IMR-90 (cell line): ENCODE data around the gene TBXAS1. TPM values are rescaled to one million over a fixed set of nuclear protein-coding genes. Genes with fewer than 3 reads are reported as not detected.

ENCODE experiments used
- ATAC-seq: fragments of 200-7000 bp; cut with Tn5 transposase; 2 replicates; pipeline ENCODE4 v1.9.1; 2020; ENCODE audit warnings: low read depth, mild to moderate bottlenecking, moderate library complexity
- BruUV-seq: library from RNA; stranded (reverse); fragments of 400-500 nt; replicated peaks from 2 replicates; lab custom pipeline; 2021; lab: Mats Ljungman, UMichigan
- CTCF ChIA-PET: fragments of 300-600 bp; formaldehyde crosslinking; extraction: SDS; loops from one replicate; lab custom pipeline; 2021; ENCODE audit warnings: antibody characterized with exemption; lab: Yijun Ruan, JAX
- POLR2A ChIA-PET: fragments of 300-600 bp; sonication (Branson Sonifier 250); formaldehyde crosslinking; loops from one replicate; lab custom pipeline; 2022; ENCODE audit warnings: antibody characterized with exemption; ENCODE audit not compliant: unreplicated experiment; lab: Charles Lee
- DNase-seq: peaks from one replicate; pipeline ENCODE4 v3.0.0; 2013
- H2AFZ ChIP-seq: replicated peaks from 2 replicates; pipeline ENCODE3; 2013; ENCODE audit warnings: low read length, mild to moderate bottlenecking; ENCODE audit not compliant: poor library complexity
- H2AK5ac ChIP-seq: 2 replicates; pipeline ENCODE4 v1.6.1; 2013; ENCODE audit warnings: low read depth, low read length, inconsistent platforms
- H2AK9ac ChIP-seq: replicated peaks from 2 replicates; pipeline ENCODE3; 2013; ENCODE audit warnings: mild to moderate bottlenecking, low read depth, low read length, moderate library complexity; ENCODE audit not compliant: poor library complexity
- H2BK120ac ChIP-seq: 2 replicates; pipeline ENCODE4 v1.6.1; 2013; ENCODE audit warnings: low read depth, low read length, inconsistent platforms
- H2BK15ac ChIP-seq: 3 replicates; pipeline ENCODE4 v1.6.1; 2013; ENCODE audit warnings: low read depth, low read length, inconsistent platforms
- H2BK20ac ChIP-seq: 2 replicates; pipeline ENCODE4 v1.6.1; 2013; ENCODE audit warnings: low read depth, mild to moderate bottlenecking, inconsistent platforms, low read length, moderate library complexity
- H2BK5ac ChIP-seq: 2 replicates; pipeline ENCODE4 v1.6.1; 2013; ENCODE audit warnings: mild to moderate bottlenecking, low read depth, low read length, inconsistent platforms; ENCODE audit not compliant: poor library complexity, severe bottlenecking
- H3K14ac ChIP-seq: replicated peaks from 2 replicates; pipeline ENCODE4 v1.6.1; 2013; ENCODE audit warnings: low read depth, low read length, inconsistent platforms
- H3K18ac ChIP-seq: 2 replicates; pipeline ENCODE4 v1.6.1; 2013; ENCODE audit warnings: low read depth, low read length, control low read depth
- H3K23ac ChIP-seq: 2 replicates; pipeline ENCODE4 v1.6.1; 2013; ENCODE audit warnings: low read depth, low read length, inconsistent platforms
- H3K27ac ChIP-seq: 2 replicates; pipeline ENCODE4 v1.5.1; 2013; ENCODE audit warnings: mild to moderate bottlenecking, control low read depth, low read length; ENCODE audit not compliant: insufficient read depth
- H3K27me3 ChIP-seq: 2 replicates; pipeline ENCODE4 v1.6.1; 2013; ENCODE audit warnings: low read length; ENCODE audit not compliant: control insufficient read depth, insufficient read depth
- H3K36me3 ChIP-seq: 2 replicates; pipeline ENCODE4 v1.6.1; 2013; ENCODE audit warnings: low read length, mixed read lengths; ENCODE audit not compliant: control insufficient read depth, insufficient read depth
- H3K4ac ChIP-seq: 2 replicates; pipeline ENCODE4 v1.6.1; 2013; ENCODE audit warnings: low read depth, low read length, inconsistent platforms
- H3K4me1 ChIP-seq: 2 replicates; pipeline ENCODE4 v1.6.1; 2013; ENCODE audit warnings: low read length, mixed read lengths; ENCODE audit not compliant: control insufficient read depth, insufficient read depth
- H3K4me2 ChIP-seq: 2 replicates; pipeline ENCODE4 v1.6.1; 2013; ENCODE audit warnings: low read depth, mild to moderate bottlenecking, control low read depth, low read length, moderate library complexity
- H3K4me3 ChIP-seq: 2 replicates; pipeline ENCODE4 v1.5.1; 2013; ENCODE audit warnings: low read depth, mild to moderate bottlenecking, control low read depth, low read length, moderate library complexity; ENCODE audit not compliant: insufficient read depth
- H3K56ac ChIP-seq: 2 replicates; pipeline ENCODE4 v1.6.1; 2013; ENCODE audit warnings: low read length, inconsistent platforms; ENCODE audit not compliant: insufficient read depth; ENCODE audit errors: extremely low read depth
- H3K79me1 ChIP-seq, 2 experiments: 2 replicates each; pipeline ENCODE4 v1.6.1; 2013; ENCODE audit warnings: low read length in 2 of 2, inconsistent platforms in 1 of 2, low read depth in 1 of 2
- H3K9ac ChIP-seq: 2 replicates; pipeline ENCODE4 v1.6.1; 2013; ENCODE audit warnings: low read depth, low read length, control low read depth
- H3K9me1 ChIP-seq: 2 replicates; pipeline ENCODE4 v1.6.1; 2013; ENCODE audit warnings: low read length, inconsistent platforms; ENCODE audit not compliant: insufficient read depth
- H3K9me3 ChIP-seq: 2 replicates; pipeline ENCODE4 v1.6.1; 2013; ENCODE audit warnings: low read length; ENCODE audit not compliant: control insufficient read depth, insufficient read depth
- H4K20me1 ChIP-seq: 2 replicates; pipeline ENCODE4 v1.6.1; 2013; ENCODE audit warnings: low read length, inconsistent platforms; ENCODE audit not compliant: insufficient read depth
- H4K5ac ChIP-seq: 2 replicates; pipeline ENCODE4 v1.6.1; 2013; ENCODE audit warnings: mild to moderate bottlenecking, low read depth, low read length, control low read depth
- H4K8ac ChIP-seq, 2 experiments: 2 replicates each; pipeline ENCODE4 v1.6.1; 2013; ENCODE audit warnings: low read depth in 2 of 2, low read length in 2 of 2, control low read depth in 1 of 2, inconsistent platforms in 1 of 2
- H4K91ac ChIP-seq: 2 replicates; pipeline ENCODE4 v1.6.1; 2013; ENCODE audit warnings: low read depth, low read length, inconsistent platforms; ENCODE audit not compliant: insufficient read depth
- BHLHE40 ChIP-seq: fragments of 150-350 bp; IDR thresholded peaks from 2 replicates; pipeline ENCODE4 v1.6.1; 2016; ENCODE audit warnings: mild to moderate bottlenecking, low read depth, low read length
- CEBPB ChIP-seq: IDR thresholded peaks from 2 replicates; pipeline ENCODE4 v1.6.1; 2012; ENCODE audit warnings: low read depth, low read length, improper control_type of control experiment
- CHD1 ChIP-seq: IDR thresholded peaks from 2 replicates; pipeline ENCODE4 v1.6.1; 2012; ENCODE audit warnings: low read depth, low read length, improper control_type of control experiment
- CTCF ChIP-seq: conservative IDR thresholded peaks from 2 replicates; pipeline ENCODE4 v1.5.1; 2012; ENCODE audit warnings: mild to moderate bottlenecking, low read depth, low read length, improper control_type of control experiment
- FOS ChIP-seq: fragments of 150-350 bp; IDR thresholded peaks from 2 replicates; pipeline ENCODE4 v1.6.1; 2016; ENCODE audit warnings: low read depth, low read length
- MAFK ChIP-seq: IDR thresholded peaks from 2 replicates; pipeline ENCODE4 v1.6.1; 2012; ENCODE audit warnings: low read depth, low read length, improper control_type of control experiment
- MAZ ChIP-seq: IDR thresholded peaks from 2 replicates; pipeline ENCODE4 v1.6.1; 2012; ENCODE audit warnings: low read depth, mild to moderate bottlenecking, low read length, improper control_type of control experiment, moderate library complexity, borderline replicate concordance
- MXI1 ChIP-seq: IDR thresholded peaks from 2 replicates; pipeline ENCODE4 v1.6.1; 2012; ENCODE audit warnings: low read depth, mild to moderate bottlenecking, low read length, moderate library complexity, borderline replicate concordance
- NFE2L2 ChIP-seq: fragments of 150-350 bp; IDR thresholded peaks from 2 replicates; pipeline ENCODE4 v1.6.1; 2016; ENCODE audit warnings: low read depth, mild to moderate bottlenecking, low read length
- POLR2A ChIP-seq: IDR thresholded peaks from 2 replicates; pipeline ENCODE4 v1.6.1; 2012; ENCODE audit warnings: mild to moderate bottlenecking, low read depth, low read length
- RAD21 ChIP-seq: IDR thresholded peaks from 2 replicates; pipeline ENCODE4 v1.6.1; 2012; ENCODE audit warnings: low read length, improper control_type of control experiment
- RCOR1 ChIP-seq: IDR thresholded peaks from 2 replicates; pipeline ENCODE4 v1.6.1; 2012; ENCODE audit warnings: mild to moderate bottlenecking, low read length, improper control_type of control experiment; ENCODE audit not compliant: insufficient replicate concordance
- RFX5 ChIP-seq: IDR thresholded peaks from 2 replicates; pipeline ENCODE4 v1.8.0; 2012; ENCODE audit warnings: low read depth, mild to moderate bottlenecking, low read length, moderate library complexity
- SMC3 ChIP-seq: fragments of 150-350 bp; IDR thresholded peaks from 2 replicates; pipeline ENCODE4 v1.6.1; 2016; ENCODE audit warnings: low read depth, mild to moderate bottlenecking, antibody characterized with exemption, low read length, moderate library complexity
- USF2 ChIP-seq: fragments of 150-350 bp; IDR thresholded peaks from 2 replicates; pipeline ENCODE4 v1.6.1; 2017; ENCODE audit warnings: mild to moderate bottlenecking, antibody characterized with exemption, low read length, low read depth
- WGBS, 2 experiments: methylation state at CpG; one replicate each; pipeline versions ENCODE4 v1.1.5 to v1.1.7; 2013; ENCODE audit warnings: missing lambda C conversion rate in 2 of 2; ENCODE audit not compliant: insufficient read length in 1 of 2; ENCODE audit errors: extremely low coverage in 2 of 2; 5-methylcytosine and 5-hydroxymethylcytosine counted together
- dilution Hi-C: fragments of 300-500 bp; cut with HindIII; formaldehyde crosslinking; loops from one replicate; pipeline ENCODE4 v1.14.3; 2018; ENCODE audit warnings: low sequenced_read_pairs; ENCODE audit not compliant: unreplicated experiment
- in situ Hi-C: fragments of 300-500 bp; cut with MboI; formaldehyde crosslinking; loops from 3 replicates; pipeline ENCODE4 v1.14.3; 2019; ENCODE audit warnings: low sequenced_read_pairs, inconsistent platforms, mixed read lengths
- intact Hi-C: fragments of 100-400 bp; cut with micrococcal nuclease; formaldehyde crosslinking; loops from 2 replicates; pipeline ENCODE4 v1.10.0; 2022
- polyA plus RNA-seq, 3 experiments: library from polyadenylated mRNA; depleted of rRNA; stranded (reverse); fragments of >200 nt; gene quantifications; 2 replicates each; pipeline ENCODE4 v1.2.3, GENCODE V29; 2012; ENCODE audit warnings: low replicate concordance in 1 of 3
- total RNA-seq: library from RNA; depleted of rRNA; stranded (reverse); fragments of >200 nt; gene quantifications from 2 replicates; pipeline ENCODE4 v1.2.3, GENCODE V29; 2012
- TF ChIP-seq, protein P1 (sequence below): fragments of 150-350 bp; IDR thresholded peaks from 2 replicates; pipeline ENCODE4 v1.6.1; 2016; ENCODE audit warnings: low read depth, mild to moderate bottlenecking, low read length, moderate library complexity, borderline replicate concordance

TBXAS1 gene
- total and polyA plus RNA-seq, 2 of the 4 experiments (the other 2 are of a cell fraction) = 5.9 to 10.8 TPM

DNA sequence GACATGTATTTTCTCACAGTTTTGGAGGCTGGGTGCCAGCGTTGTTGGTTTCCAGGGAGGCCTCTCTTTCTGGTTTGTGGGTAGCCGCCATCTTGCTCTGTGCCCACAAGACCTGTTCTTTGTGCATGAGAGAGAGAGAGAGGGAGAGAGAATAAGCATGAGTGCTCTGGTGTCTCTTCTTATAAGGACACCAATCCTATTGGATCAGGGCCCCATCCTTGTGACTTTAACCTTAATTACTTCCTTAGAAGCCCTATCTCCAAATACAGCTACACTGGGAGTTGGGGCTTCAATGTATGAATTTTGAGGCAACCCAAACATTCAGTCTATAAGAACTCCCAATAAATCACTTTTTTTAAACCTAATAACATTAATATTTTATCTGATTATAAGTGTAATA, 119.1 kb downstream of the TBXAS1 start:
- no peak for ATAC-seq
- H3K4ac ChIP-seq = no peak overlapping the region
- no peaks in the 10 kb centered on the region for H3K79me1 ChIP-seq
- no peak overlapping the region for H2AK5ac ChIP-seq
- H3K18ac ChIP-seq = no peak overlapping the region
- no peak overlapping the region for H3K23ac ChIP-seq
- no peak overlapping the region for H4K8ac ChIP-seq
- H4K5ac ChIP-seq = no peak overlapping the region
- ChIA-PET CTCF (no interaction called here), POLR2A (no interaction called here)
- peaks cover 2% of the 10 kb centered on the region; the same call in 1 of the 2 replicates for H3K36me3 ChIP-seq
- no peak overlapping the region for H3K4me3 ChIP-seq
- in situ Hi-C loops (no loop called here), intact Hi-C loops (no loop called here), dilution Hi-C loops (no loop called here)
- DNase-seq = no peak
- TF ChIP-seq BHLHE40 = no peak
- TF ChIP-seq MXI1 = no peak
- TF ChIP-seq NFE2L2 = no peak
- TF ChIP-seq CTCF = no peak
- TF ChIP-seq, protein P1, sequence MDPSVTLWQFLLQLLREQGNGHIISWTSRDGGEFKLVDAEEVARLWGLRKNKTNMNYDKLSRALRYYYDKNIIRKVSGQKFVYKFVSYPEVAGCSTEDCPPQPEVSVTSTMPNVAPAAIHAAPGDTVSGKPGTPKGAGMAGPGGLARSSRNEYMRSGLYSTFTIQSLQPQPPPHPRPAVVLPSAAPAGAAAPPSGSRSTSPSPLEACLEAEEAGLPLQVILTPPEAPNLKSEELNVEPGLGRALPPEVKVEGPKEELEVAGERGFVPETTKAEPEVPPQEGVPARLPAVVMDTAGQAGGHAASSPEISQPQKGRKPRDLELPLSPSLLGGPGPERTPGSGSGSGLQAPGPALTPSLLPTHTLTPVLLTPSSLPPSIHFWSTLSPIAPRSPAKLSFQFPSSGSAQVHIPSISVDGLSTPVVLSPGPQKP = no peak
- TF ChIP-seq USF2 = no peak
- TF ChIP-seq MAFK = no peak
- no peak for TF ChIP-seq RAD21
- no peak for TF ChIP-seq MAZ
- no peak for TF ChIP-seq CEBPB
- TF ChIP-seq SMC3 = no peak
- TF ChIP-seq CHD1 = no peak
- TF ChIP-seq RFX5 = no peak
- TF ChIP-seq POLR2A = no peak
- TF ChIP-seq RCOR1 = no peak
- TF ChIP-seq FOS = no peak
- H3K9ac ChIP-seq = no peak overlapping the region
- no peaks in the 10 kb centered on the region for H4K20me1 ChIP-seq
- no peak overlapping the region for H4K91ac ChIP-seq
- H3K14ac ChIP-seq = no peak overlapping the region
- peaks cover 1% of the 10 kb centered on the region; the same call in 1 of the 2 replicates for H3K4me1 ChIP-seq
- H3K9me1 ChIP-seq = no peaks in the 10 kb centered on the region
- H2BK15ac ChIP-seq = no peak overlapping the region
- H2BK120ac ChIP-seq = no peak overlapping the region
- 0 out of 2 replicates have a peak, but pooled peaks cover 2% of the 10 kb centered on the region for H3K27me3 ChIP-seq
- H2AK9ac ChIP-seq = no peak overlapping the region
- no peak overlapping the region for H3K27ac ChIP-seq
- H3K4me2 ChIP-seq = no peak overlapping the region
- no peak overlapping the region for H2BK5ac ChIP-seq
- no TSS peak for BruUV-seq
- H3K56ac ChIP-seq = no peak overlapping the region
- no peak overlapping the region for H2BK20ac ChIP-seq
- H3K9me3 ChIP-seq = peaks cover 10% of the 10 kb centered on the region
- WGBS, 2 experiments = no CpG with 5 or more reads among the region's 2 CpGs
- no peak overlapping the region for H2AFZ ChIP-seq
